ENCODE data around the gene CX3CL1.

GRCh38 chr16:57325458-57325857 is 46.8 kb upstream of the CX3CL1 start:
- no peak for TF ChIP-seq ZNF8 (CRISPR knock-in tag; IDR thresholded peaks at IDR 0.05)
- no peak for TF ChIP-seq TCF4 (CRISPR knock-in tag; IDR thresholded peaks at IDR 0.05; ENCODE audit: borderline replicate concordance)
- TF ChIP-seq RARB (CRISPR knock-in tag; IDR thresholded peaks at IDR 0.05) = no peak
- TF ChIP-seq CREB5 (CRISPR knock-in tag; IDR thresholded peaks at IDR 0.05; ENCODE audit: low read depth) = no peak
- TF ChIP-seq ESRRG (CRISPR knock-in tag; IDR thresholded peaks at IDR 0.05) = no peak
- no peak for TF ChIP-seq TOX (CRISPR knock-in tag; IDR thresholded peaks at IDR 0.05; ENCODE audit: borderline replicate concordance)
- TF ChIP-seq CSDC2 (CRISPR knock-in tag; IDR thresholded peaks at IDR 0.05) = no peak
- no peak for TF ChIP-seq ARNTL (CRISPR knock-in tag; IDR thresholded peaks at IDR 0.05; ENCODE audit: borderline replicate concordance, low read depth)
- no peak for TF ChIP-seq PATZ1 (CRISPR knock-in tag; IDR thresholded peaks at IDR 0.05; ENCODE audit: borderline replicate concordance)
- no peak for TF ChIP-seq TSHZ2 (CRISPR knock-in tag; IDR thresholded peaks at IDR 0.05)

All from SK-N-SH treated with all-trans-retinoic acid at 6 μM for 48 hours (cell line).